Retinal pigment epithelial cell (primary cell): ENCODE measurements around the gene AGBL4.
"Not testable (repeated sequence)": the region's sequence is repeated elsewhere in the genome, so short reads cannot be mapped to it uniquely, and the experiment has no call there.

Experiments
- DNase-seq: peaks from one replicate; pipeline ENCODE4 v3.0.0-alpha.2; 2010; ENCODE audit warnings: low read depth
- H3K4me3 ChIP-seq: 2 replicates; pipeline ENCODE4 v1.5.1; 2011; ENCODE audit warnings: mild to moderate bottlenecking, low read length, control low read depth, moderate library complexity
- TF ChIP-seq, protein P1 (sequence below): conservative IDR thresholded peaks from 2 replicates; pipeline ENCODE4 v1.5.1; 2011; ENCODE audit warnings: low read depth, low read length, control low read depth, inconsistent platforms

The AGBL4 gene

GRCh38 chr1:49297783-49298182 is 726.0 kb downstream of the AGBL4 start:
- H3K4me3 ChIP-seq: no peak overlapping the region
- TF ChIP-seq, protein P1, sequence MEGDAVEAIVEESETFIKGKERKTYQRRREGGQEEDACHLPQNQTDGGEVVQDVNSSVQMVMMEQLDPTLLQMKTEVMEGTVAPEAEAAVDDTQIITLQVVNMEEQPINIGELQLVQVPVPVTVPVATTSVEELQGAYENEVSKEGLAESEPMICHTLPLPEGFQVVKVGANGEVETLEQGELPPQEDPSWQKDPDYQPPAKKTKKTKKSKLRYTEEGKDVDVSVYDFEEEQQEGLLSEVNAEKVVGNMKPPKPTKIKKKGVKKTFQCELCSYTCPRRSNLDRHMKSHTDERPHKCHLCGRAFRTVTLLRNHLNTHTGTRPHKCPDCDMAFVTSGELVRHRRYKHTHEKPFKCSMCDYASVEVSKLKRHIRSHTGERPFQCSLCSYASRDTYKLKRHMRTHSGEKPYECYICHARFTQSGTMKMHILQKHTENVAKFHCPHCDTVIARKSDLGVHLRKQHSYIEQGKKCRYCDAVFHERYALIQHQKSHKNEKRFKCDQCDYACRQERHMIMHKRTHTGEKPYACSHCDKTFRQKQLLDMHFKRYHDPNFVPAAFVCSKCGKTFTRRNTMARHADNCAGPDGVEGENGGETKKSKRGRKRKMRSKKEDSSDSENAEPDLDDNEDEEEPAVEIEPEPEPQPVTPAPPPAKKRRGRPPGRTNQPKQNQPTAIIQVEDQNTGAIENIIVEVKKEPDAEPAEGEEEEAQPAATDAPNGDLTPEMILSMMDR: no peak

DNA sequence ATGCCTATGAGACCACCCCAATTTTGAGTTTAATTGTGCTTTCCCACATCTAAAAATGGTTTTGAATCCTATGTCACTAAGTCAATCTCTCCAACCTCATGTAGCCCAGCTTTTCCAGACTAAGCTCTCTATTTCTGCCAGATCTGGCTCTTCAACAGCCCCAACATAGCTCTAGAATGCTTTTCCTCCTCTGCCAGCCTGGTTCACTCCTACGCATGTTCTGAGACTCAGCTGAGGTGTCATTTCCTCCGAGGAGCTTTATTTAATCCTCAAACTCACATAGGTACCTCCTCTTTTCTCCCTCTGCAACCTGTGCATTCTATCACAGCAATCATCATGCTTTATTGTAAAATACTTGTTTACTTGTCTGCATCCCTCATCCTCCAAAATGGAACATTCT is 729.2 kb downstream of the AGBL4 start:
- DNase-seq: no peak
- TF ChIP-seq, protein P1: no peak
- no peak overlapping the region for H3K4me3 ChIP-seq

More at GRCh38 chr1:49297783-49298182, 726.0 kb downstream of the AGBL4 start:
- DNase-seq: no peak

GRCh38 chr1:49293016-49293415 is 730.7 kb downstream of the AGBL4 start:
- TF ChIP-seq, protein P1: no peak
- DNase-seq: no peak
- H3K4me3 ChIP-seq: no peak overlapping the region

DNA sequence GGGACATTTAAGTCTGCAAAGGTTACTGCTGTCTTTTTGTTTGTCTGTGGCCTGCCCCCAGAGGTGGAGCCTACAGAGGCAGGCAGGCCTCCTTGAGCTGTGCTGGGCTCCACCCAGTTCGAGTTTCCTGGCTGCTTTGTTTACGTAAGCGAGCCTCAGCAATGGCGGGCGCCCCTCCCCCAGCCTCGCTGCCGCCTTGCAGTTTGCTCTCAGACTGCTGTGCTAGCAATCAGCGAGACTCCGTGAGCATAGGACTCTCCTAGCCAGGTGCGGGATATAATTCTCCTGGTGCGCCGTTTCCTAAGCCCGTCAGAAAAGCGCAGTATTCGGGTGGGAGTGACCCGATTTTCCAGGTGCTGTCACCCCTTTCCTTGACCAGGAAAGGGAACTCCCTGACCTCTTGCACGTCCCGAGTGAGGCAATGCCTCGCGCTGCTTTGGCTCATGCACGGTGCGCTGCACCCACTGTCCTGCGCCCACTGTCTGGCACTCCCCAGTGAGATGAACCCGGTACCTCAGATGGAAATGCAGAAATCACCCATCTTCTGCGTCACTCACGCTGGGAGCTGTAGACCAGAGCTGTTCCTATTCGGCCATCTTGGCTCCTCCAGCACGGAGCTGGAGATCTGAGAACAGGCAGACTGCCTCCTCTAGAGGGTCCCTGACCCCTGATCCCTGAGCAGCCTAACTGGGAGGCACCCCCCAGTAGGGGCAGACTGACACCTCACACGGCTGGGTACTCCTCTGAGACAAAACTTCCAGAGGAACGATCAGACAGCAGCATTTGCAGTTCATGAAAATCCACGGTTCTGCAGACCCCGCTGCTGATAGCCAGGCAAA is 766.3 kb downstream of the AGBL4 start:
- not testable (repeated sequence) for DNase-seq, H3K4me3 ChIP-seq

DNA sequence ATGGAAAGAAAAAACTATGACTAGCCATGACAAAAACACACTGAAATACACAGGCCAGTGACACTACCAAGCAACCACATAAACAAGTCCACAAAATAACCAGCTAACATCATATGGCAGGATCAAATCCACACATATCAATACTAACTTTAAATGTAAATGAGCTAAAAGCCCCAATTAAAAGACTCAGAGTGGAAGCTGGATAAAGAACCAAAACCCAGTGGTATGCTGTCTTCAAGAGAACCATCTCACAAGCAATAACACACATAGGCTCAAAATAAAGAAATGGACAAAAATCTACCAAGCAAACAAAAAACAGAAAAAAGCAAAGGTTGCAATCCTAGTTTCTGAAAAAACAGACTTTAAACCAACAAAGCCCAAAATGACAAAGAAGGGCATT is 770.8 kb downstream of the AGBL4 start:
- DNase-seq: no peak
- TF ChIP-seq, protein P1: no peak
- H3K4me3 ChIP-seq: no peak overlapping the region

- TF ChIP-seq, protein P1: no peak
- H3K4me3 ChIP-seq: no peak overlapping the region
Observed at GRCh38 chr1:49251019-49251784, 772.6 kb downstream of the AGBL4 start.

GRCh38 chr1:49240709-49241221 is 783.0 kb downstream of the AGBL4 start:
- TF ChIP-seq, protein P1: no peak
- no peak overlapping the region for H3K4me3 ChIP-seq
- DNase-seq: no peak

More at GRCh38 chr1:49251019-49251784, 772.6 kb downstream of the AGBL4 start:
- no peak for DNase-seq
